GM18909 (cell line): ENCODE results near the gene LRBA.

Experiments used
- ATAC-seq: cut with Tn5 transposase; IDR thresholded peaks from one replicate; pipeline ENCODE4 v1.9.1; 2021; ENCODE audit warnings: mild to moderate bottlenecking; ENCODE audit not compliant: unreplicated experiment, poor library complexity

LRBA gene

GRCh38 chr4:150248181-150248580, 766.9 kb downstream of the LRBA start:
- no peak for ATAC-seq

GRCh38 chr4:150247184-150247583, 767.9 kb downstream of the LRBA start:
- ATAC-seq: no peak

- ATAC-seq: no peak
These were observed 770.5 kb downstream of the LRBA start for GRCh38 chr4:150244600-150244999.

- no peak for ATAC-seq
These were observed 771.2 kb downstream of the LRBA start for GRCh38 chr4:150243932-150244331.

- ATAC-seq: peak; percentile 53
These were observed 772.1 kb downstream of the LRBA start for GRCh38 chr4:150242820-150243458.

GRCh38 chr4:150240011-150240410, 775.1 kb downstream of the LRBA start:
- ATAC-seq: no peak

GRCh38 chr4:150238591-150238990, 776.5 kb downstream of the LRBA start:
- ATAC-seq: no peak

GRCh38 chr4:150237110-150237872, 777.8 kb downstream of the LRBA start:
- ATAC-seq: no peak

- no peak for ATAC-seq
These were observed 778.5 kb downstream of the LRBA start for GRCh38 chr4:150236626-150237025.

GRCh38 chr4:150235808-150236271, 779.2 kb downstream of the LRBA start:
- no peak for ATAC-seq

- no peak for ATAC-seq
These were observed 779.8 kb downstream of the LRBA start for GRCh38 chr4:150235317-150235716.

GRCh38 chr4:150234246-150234645, 780.8 kb downstream of the LRBA start:
- ATAC-seq: no peak

GRCh38 chr4:150232029-150232428, 783.1 kb downstream of the LRBA start:
- ATAC-seq: no peak

GRCh38 chr4:150231107-150231770, 783.8 kb downstream of the LRBA start:
- ATAC-seq: no peak

GRCh38 chr4:150230561-150230960, 784.5 kb downstream of the LRBA start:
- ATAC-seq: no peak

- ATAC-seq: no peak
These were observed 785.6 kb downstream of the LRBA start for GRCh38 chr4:150229520-150229919.

- no peak for ATAC-seq
These were observed 790.0 kb downstream of the LRBA start for GRCh38 chr4:150224896-150225591.

GRCh38 chr4:150219841-150220240, 795.2 kb downstream of the LRBA start:
- ATAC-seq: no peak

- ATAC-seq: no peak
These were observed 796.6 kb downstream of the LRBA start for GRCh38 chr4:150218447-150218846.

GRCh38 chr4:150217808-150218207, 797.3 kb downstream of the LRBA start:
- ATAC-seq: no peak

GRCh38 chr4:150217192-150217591, 797.9 kb downstream of the LRBA start:
- ATAC-seq: no peak
